ENCODE measurements around the gene ZNF675.
"Not testable (repeated sequence)": the region's sequence is repeated elsewhere in the genome, so short reads cannot be mapped to it uniquely, and the experiment has no call there.

ZNF675 gene

GRCh38 chr19:23686621-23687423, at the start of gene ZNF675:
Gene ZNF675, minus strand, starts transcription at chr19:23687212. Its CDS starts 179 bp downstream, at chr19:23687033.
- DNase-seq: peak; percentile 64

- DNase-seq: not testable (repeated sequence)
Measured at GRCh38 chr19:23730729-23731465, 43.9 kb upstream of the ZNF675 start.

GRCh38 chr19:23724161-23724560, 37.1 kb upstream of the ZNF675 start:
- not testable (repeated sequence) for DNase-seq

GRCh38 chr19:23718802-23719201, 31.8 kb upstream of the ZNF675 start:
- DNase-seq: no peak

GRCh38 chr19:23716792-23717191, 29.8 kb upstream of the ZNF675 start:
- DNase-seq: no peak

- no peak for DNase-seq
Measured at GRCh38 chr19:23709347-23709746, 22.3 kb upstream of the ZNF675 start.

- DNase-seq: no peak
Measured at GRCh38 chr19:23706657-23707056, 19.6 kb upstream of the ZNF675 start.

GRCh38 chr19:23699521-23699860, 12.5 kb upstream of the ZNF675 start:
- no peak for DNase-seq

GRCh38 chr19:23698711-23699520, 11.9 kb upstream of the ZNF675 start:
- no peak for DNase-seq

- DNase-seq: not testable (repeated sequence)
Measured at GRCh38 chr19:23692937-23693336, 5.9 kb upstream of the ZNF675 start.

- no peak for DNase-seq
Measured at GRCh38 chr19:23673132-23673531, 13.9 kb downstream of the ZNF675 start.

GRCh38 chr19:23668606-23669005, 18.4 kb downstream of the ZNF675 start:
- DNase-seq: not testable (repeated sequence)

- no peak for DNase-seq
Measured at GRCh38 chr19:23665651-23666410, 21.2 kb downstream of the ZNF675 start.

- not testable (repeated sequence) for DNase-seq
Measured at GRCh38 chr19:23649817-23650216, 37.2 kb downstream of the ZNF675 start.
